ENCODE measurements around the gene NCOA1. TPM values are rescaled to one million over a fixed set of nuclear protein-coding genes. Genes with fewer than 3 reads are reported as not detected.
"Not testable (repeated sequence)": the region's sequence is repeated elsewhere in the genome, so short reads cannot be mapped to it uniquely, and the experiment has no call there.

NCOA1 gene
- total and polyA plus RNA-seq, 12 donors, result 8.6 to 36.7 (median 32.0) TPM

DNA sequence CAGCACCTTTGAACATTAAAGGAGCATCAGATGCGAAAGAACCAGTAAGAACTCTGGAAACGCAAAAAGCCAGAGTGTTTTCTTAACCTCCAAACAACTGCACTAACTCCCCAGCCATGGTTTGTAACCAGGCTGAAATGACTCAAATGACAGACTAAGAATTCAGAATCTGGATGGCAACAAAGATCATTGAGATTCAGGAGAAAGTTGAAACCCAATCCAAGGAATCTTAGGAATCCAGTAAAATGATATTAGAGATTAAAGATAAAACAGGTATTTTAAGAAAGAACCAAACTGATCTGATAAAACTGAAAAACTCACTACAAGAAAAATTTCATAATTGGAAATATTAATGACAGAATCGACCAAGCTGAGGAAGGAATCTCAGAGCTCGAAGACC is 185.4 kb downstream of the NCOA1 start:
- WGBS, 2 donors, result 97 to 98% methylated on average over 4 of the region's 4 CpGs
- TF ChIP-seq, protein P1, sequence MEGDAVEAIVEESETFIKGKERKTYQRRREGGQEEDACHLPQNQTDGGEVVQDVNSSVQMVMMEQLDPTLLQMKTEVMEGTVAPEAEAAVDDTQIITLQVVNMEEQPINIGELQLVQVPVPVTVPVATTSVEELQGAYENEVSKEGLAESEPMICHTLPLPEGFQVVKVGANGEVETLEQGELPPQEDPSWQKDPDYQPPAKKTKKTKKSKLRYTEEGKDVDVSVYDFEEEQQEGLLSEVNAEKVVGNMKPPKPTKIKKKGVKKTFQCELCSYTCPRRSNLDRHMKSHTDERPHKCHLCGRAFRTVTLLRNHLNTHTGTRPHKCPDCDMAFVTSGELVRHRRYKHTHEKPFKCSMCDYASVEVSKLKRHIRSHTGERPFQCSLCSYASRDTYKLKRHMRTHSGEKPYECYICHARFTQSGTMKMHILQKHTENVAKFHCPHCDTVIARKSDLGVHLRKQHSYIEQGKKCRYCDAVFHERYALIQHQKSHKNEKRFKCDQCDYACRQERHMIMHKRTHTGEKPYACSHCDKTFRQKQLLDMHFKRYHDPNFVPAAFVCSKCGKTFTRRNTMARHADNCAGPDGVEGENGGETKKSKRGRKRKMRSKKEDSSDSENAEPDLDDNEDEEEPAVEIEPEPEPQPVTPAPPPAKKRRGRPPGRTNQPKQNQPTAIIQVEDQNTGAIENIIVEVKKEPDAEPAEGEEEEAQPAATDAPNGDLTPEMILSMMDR (IDR thresholded peaks at IDR 0.05), result no peak

DNA sequence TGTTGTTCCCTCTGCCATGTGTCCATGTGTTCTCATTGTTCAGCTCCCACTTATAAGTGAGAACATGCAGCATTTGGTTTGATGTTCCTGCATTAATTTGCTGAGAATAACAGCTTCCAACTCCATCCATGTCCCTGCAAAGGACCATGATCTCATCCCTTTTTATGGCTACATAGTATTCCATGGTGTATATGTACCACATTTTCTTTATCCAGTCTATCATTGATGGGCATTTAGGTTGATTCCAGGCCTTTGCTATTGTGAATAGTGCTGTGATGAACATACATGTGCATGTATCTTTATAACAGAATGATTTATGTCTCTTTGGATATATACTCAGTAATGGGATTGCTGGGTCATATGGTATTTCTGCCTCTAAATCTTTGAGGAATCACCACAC is 187.0 kb downstream of the NCOA1 start:
- H3K4me3 ChIP-seq; H3K9me3 ChIP-seq; intact Hi-C loops (cut with DNase I); H3K27me3 ChIP-seq; H3K27ac ChIP-seq; DNase-seq; ATAC-seq: not testable (repeated sequence)
- peaks cover 0 to 20% (median 6%) of the 10 kb centered on the region in 9 donors for H3K4me1 ChIP-seq
- H3K36me3 ChIP-seq, result peaks cover 0 to 55% (median 4%) of the 10 kb centered on the region in 9 donors

More for the DNA sequence above, 185.4 kb downstream of the NCOA1 start:
- DNase-seq (no peak), ATAC-seq (no peak)
- Histone ChIP-seq H3K27ac (no peak overlapping the region), H3K27me3 (no peaks in the 10 kb centered on the region), H3K4me1 (peaks cover 0 to 20% (median 6%) of the 10 kb centered on the region in 9 donors), H3K36me3 (peaks cover 0 to 52% (median 4%) of the 10 kb centered on the region in 9 donors), H3K4me3 (no peak overlapping the region), H3K9me3 (no peaks in the 10 kb centered on the region)
- intact Hi-C loops (cut with DNase I), result no loop called here

DNA sequence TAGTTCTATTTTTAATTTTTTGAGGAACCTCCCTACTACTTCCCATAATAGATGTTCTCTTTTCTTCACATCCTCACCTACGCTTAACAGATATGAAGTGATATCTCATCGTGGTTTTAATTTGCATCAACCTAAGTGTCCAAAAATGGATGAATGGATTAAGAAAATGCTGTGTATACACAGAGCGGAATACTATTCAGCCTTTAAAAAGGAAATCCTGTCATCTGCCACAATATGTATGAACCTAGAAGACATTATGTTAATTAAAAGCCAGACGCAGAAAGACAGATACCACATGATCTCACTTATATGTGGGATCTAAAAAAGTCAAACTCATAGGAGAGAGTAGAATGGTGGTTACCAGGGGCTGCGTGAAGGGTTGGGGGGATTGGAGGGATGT is 189.1 kb downstream of the NCOA1 start:
- DNase-seq (no peak), ATAC-seq (no peak)
- H3K27me3 ChIP-seq, result no peaks in the 10 kb centered on the region
- intact Hi-C loops (cut with DNase I), result no loop called here
- H3K9me3 ChIP-seq, result no peaks in the 10 kb centered on the region
- no peak overlapping the region for H3K4me3 ChIP-seq
- peaks cover 0 to 13% (median 3%) of the 10 kb centered on the region in 9 donors for H3K4me1 ChIP-seq
- H3K36me3 ChIP-seq, result peaks cover 0 to 64% (median 4%) of the 10 kb centered on the region in 9 donors
- 92 to 95% methylated on average over 5 of the region's 5 CpGs for WGBS, 2 donors
- TF ChIP-seq, protein P1 (IDR thresholded peaks at IDR 0.05), result no peak
- no peak overlapping the region for H3K27ac ChIP-seq

DNA sequence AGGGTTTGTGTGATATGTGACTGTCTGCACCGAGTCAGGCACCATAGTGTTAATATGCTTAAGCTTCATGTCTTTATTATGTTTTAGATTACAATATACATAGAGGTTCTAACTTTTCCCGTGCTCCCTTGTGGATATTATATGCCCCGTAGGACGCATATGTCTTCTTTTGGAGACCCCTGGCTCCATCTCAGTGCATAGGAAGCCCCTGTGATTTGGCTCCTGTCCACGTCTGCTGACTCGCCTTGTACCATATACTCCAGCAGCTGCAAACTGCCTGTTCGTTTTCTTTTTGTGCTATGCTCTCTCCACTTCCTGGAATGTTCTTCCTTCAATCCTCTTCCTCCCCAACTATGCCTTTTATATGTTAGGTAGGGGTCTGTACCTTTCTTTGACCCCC is 191.2 kb downstream of the NCOA1 start:
- intact Hi-C loops (cut with DNase I), result no loop called here
- no peaks in the 10 kb centered on the region for H3K27me3 ChIP-seq
- peaks cover 0 to 56% (median 2%) of the 10 kb centered on the region in 9 donors for H3K36me3 ChIP-seq
- no peak overlapping the region for H3K27ac ChIP-seq
- no peak overlapping the region for H3K4me3 ChIP-seq
- ATAC-seq (no peak), DNase-seq (no peak)
- TF ChIP-seq, protein P1 (IDR thresholded peaks at IDR 0.05), result no peak
- no peaks in the 10 kb centered on the region for H3K9me3 ChIP-seq
- 67 to 71% methylated on average over 7 of the region's 7 CpGs for WGBS, 2 donors
- H3K4me1 ChIP-seq, result peaks cover 0 to 4% (median 0%) of the 10 kb centered on the region in 9 donors

DNA sequence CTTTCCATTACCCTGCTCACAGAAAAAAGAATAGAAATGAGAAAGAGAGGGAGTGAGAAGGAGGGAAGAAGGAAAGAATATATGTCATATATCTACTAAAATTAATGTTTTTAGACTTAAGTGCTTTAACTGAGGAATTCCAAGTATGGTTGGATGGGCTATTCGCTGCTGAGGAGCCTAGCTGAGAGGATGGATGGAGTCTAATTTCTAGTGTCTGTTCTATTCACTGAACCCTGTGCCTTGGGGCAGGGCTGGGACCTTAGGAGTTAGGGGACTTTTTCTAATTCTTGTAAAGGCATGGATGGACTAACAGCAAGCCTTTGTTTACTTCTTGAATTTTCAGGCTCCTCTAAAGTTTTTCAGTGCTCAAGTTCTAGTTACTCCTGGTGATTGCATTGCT is 192.4 kb downstream of the NCOA1 start:
- TF ChIP-seq, protein P1 (IDR thresholded peaks at IDR 0.05), result no peak
- no peak for DNase-seq
- Histone ChIP-seq H3K9me3 (no peaks in the 10 kb centered on the region), H3K4me3 (no peak overlapping the region), H3K27ac (no peak overlapping the region), H3K36me3 (peaks cover 0 to 52% (median 0%) of the 10 kb centered on the region in 9 donors), H3K4me1 (peaks cover 0 to 4% (median 0%) of the 10 kb centered on the region in 9 donors), H3K27me3 (no peaks in the 10 kb centered on the region)
- intact Hi-C loops (cut with DNase I), result no loop called here
- ATAC-seq, result no peak
- 98 to 100% methylated on average over 1 of the region's 1 CpG for WGBS, 2 donors
